ENCODE data around the gene DCTN2.
"Not testable (repeated sequence)": the region's sequence is repeated elsewhere in the genome, so short reads cannot be mapped to it uniquely, and the experiment has no call there.

DCTN2 gene

GRCh38 chr12:57511588-57512325 is 35.2 kb downstream of the DCTN2 start:
- no peak for DNase-seq
- H3K9me3 Mint-ChIP-seq, result peaks cover 19% of the 10 kb centered on the region
- no peak overlapping the region for H3K4me3 Mint-ChIP-seq
- H3K27ac Mint-ChIP-seq, result peak overlapping the region; percentile 49
- H3K4me1 Mint-ChIP-seq, result no peaks in the 10 kb centered on the region
- TF ChIP-seq, protein P1, sequence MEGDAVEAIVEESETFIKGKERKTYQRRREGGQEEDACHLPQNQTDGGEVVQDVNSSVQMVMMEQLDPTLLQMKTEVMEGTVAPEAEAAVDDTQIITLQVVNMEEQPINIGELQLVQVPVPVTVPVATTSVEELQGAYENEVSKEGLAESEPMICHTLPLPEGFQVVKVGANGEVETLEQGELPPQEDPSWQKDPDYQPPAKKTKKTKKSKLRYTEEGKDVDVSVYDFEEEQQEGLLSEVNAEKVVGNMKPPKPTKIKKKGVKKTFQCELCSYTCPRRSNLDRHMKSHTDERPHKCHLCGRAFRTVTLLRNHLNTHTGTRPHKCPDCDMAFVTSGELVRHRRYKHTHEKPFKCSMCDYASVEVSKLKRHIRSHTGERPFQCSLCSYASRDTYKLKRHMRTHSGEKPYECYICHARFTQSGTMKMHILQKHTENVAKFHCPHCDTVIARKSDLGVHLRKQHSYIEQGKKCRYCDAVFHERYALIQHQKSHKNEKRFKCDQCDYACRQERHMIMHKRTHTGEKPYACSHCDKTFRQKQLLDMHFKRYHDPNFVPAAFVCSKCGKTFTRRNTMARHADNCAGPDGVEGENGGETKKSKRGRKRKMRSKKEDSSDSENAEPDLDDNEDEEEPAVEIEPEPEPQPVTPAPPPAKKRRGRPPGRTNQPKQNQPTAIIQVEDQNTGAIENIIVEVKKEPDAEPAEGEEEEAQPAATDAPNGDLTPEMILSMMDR (IDR thresholded peaks at IDR 0.05), result no peak
- H3K27me3 Mint-ChIP-seq (ENCODE audit: low read depth, poor library complexity), result no peaks in the 10 kb centered on the region
- peaks cover 76% of the 10 kb centered on the region for H3K36me3 Mint-ChIP-seq (ENCODE audit: low read depth)

DNA sequence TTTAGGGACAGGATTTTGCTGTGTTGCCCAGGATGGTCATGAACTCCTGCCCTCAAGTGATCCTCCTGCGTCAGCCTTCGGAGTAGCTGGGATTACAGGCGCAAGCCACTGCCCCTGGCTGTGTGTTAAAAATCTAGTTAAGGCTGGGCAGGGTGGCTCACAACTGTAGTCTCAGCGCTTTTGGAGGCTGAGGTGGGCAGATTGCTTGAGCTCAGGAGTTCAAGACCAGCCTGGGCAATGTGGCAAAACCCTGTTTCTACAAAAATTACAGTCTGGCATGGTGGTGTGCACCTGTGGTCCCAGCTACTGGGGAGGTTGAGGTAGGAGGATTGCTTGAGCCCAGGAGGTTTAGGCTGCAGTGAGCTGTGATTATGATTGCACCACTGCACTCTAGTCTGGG is 35.8 kb downstream of the DCTN2 start:
- Mint-ChIP-seq H3K9me3 (peaks cover 24% of the 10 kb centered on the region), H3K4me3 (no peak overlapping the region), H3K4me1 (no peaks in the 10 kb centered on the region), H3K27ac (no peak overlapping the region), H3K36me3 (ENCODE audit: low read depth) (peaks cover 76% of the 10 kb centered on the region), H3K27me3 (ENCODE audit: low read depth, poor library complexity) (no peaks in the 10 kb centered on the region)
- DNase-seq, result no peak
- TF ChIP-seq, protein P1 (IDR thresholded peaks at IDR 0.05), result no peak

DNA sequence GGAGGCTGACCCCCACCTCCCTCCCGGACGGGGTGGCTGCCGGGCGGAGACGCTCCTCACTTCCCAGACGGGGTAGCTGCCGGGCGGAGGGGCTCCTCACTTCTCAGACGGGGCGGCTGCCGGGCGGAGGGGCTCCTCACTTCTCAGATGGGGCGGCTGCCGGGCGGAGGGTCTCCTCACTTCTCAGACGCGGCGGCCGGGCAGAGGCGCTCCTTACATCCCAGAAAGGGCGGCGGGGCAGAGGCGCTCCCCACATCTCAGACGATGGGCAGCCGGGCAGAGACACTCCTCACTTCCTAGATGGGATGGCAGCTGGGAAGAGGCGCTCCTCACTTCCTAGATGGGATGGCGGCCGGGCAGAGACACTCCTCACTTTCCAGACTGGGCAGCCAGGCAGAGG is 39.2 kb downstream of the DCTN2 start:
- peaks cover 80% of the 10 kb centered on the region for H3K36me3 Mint-ChIP-seq (ENCODE audit: low read depth)
- H3K9me3 Mint-ChIP-seq, result peaks cover 29% of the 10 kb centered on the region
- H3K27ac Mint-ChIP-seq; DNase-seq; H3K27me3 Mint-ChIP-seq (ENCODE audit: low read depth, poor library complexity); H3K4me3 Mint-ChIP-seq; H3K4me1 Mint-ChIP-seq: not testable (repeated sequence)

GRCh38 chr12:57506541-57506940 is 40.5 kb downstream of the DCTN2 start:
- H3K4me3 Mint-ChIP-seq; H3K27ac Mint-ChIP-seq; H3K27me3 Mint-ChIP-seq (ENCODE audit: low read depth, poor library complexity); H3K4me1 Mint-ChIP-seq; DNase-seq: not testable (repeated sequence)
- Mint-ChIP-seq H3K9me3 (peaks cover 29% of the 10 kb centered on the region), H3K36me3 (ENCODE audit: low read depth) (peaks cover 78% of the 10 kb centered on the region)

GRCh38 chr12:57502311-57502969 is 44.6 kb downstream of the DCTN2 start:
- not testable (repeated sequence) for H3K27ac Mint-ChIP-seq; DNase-seq; H3K4me1 Mint-ChIP-seq; H3K4me3 Mint-ChIP-seq; H3K27me3 Mint-ChIP-seq (ENCODE audit: low read depth, poor library complexity)
- peaks cover 10% of the 10 kb centered on the region for H3K9me3 Mint-ChIP-seq
- H3K36me3 Mint-ChIP-seq (ENCODE audit: low read depth), result peaks cover 86% of the 10 kb centered on the region

GRCh38 chr12:57500213-57500612 is 46.8 kb downstream of the DCTN2 start:
- Mint-ChIP-seq H3K9me3 (no peaks in the 10 kb centered on the region), H3K4me3 (no peak overlapping the region), H3K27ac (no peak overlapping the region), H3K36me3 (ENCODE audit: low read depth) (peaks cover 86% of the 10 kb centered on the region), H3K4me1 (no peaks in the 10 kb centered on the region), H3K27me3 (ENCODE audit: low read depth, poor library complexity) (no peaks in the 10 kb centered on the region)
- DNase-seq, result no peak
- TF ChIP-seq, protein P1 (IDR thresholded peaks at IDR 0.05), result no peak

DNA sequence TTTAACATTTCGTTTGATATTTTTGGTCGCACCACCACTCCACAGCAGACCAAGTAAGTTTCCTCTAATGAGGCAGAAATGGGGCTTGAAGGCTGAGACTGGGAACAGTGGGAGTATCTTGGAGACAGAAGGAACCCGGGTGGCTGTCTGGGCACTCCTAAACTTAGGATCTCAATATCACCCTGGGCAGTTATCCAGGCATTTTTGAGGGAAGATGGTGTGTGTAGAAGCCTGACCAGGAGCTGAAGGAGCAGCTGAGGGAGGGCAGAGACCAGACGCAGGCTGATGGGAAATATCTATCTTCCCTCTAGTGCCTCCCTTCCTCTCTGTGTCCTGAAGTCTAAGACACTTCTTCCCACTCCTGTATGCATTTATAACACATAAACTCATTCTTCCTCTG is 48.4 kb downstream of the DCTN2 start:
- no peak overlapping the region for H3K4me3 Mint-ChIP-seq
- no peaks in the 10 kb centered on the region for H3K9me3 Mint-ChIP-seq
- H3K27ac Mint-ChIP-seq, result no peak overlapping the region
- H3K36me3 Mint-ChIP-seq (ENCODE audit: low read depth), result peaks cover 78% of the 10 kb centered on the region
- no peaks in the 10 kb centered on the region for H3K4me1 Mint-ChIP-seq
- no peak for DNase-seq
- TF ChIP-seq, protein P1 (IDR thresholded peaks at IDR 0.05), result no peak
- no peaks in the 10 kb centered on the region for H3K27me3 Mint-ChIP-seq (ENCODE audit: low read depth, poor library complexity)

Data from nephron progenitor cell (in vitro differentiated cells).